GM19455 (cell line): ENCODE measurements around the gene LYZL4.

ENCODE experiments used
- ATAC-seq: cut with Tn5 transposase; IDR thresholded peaks from one replicate; pipeline ENCODE4 v1.9.1; 2021; ENCODE audit not compliant: unreplicated experiment

LYZL4 gene

DNA sequence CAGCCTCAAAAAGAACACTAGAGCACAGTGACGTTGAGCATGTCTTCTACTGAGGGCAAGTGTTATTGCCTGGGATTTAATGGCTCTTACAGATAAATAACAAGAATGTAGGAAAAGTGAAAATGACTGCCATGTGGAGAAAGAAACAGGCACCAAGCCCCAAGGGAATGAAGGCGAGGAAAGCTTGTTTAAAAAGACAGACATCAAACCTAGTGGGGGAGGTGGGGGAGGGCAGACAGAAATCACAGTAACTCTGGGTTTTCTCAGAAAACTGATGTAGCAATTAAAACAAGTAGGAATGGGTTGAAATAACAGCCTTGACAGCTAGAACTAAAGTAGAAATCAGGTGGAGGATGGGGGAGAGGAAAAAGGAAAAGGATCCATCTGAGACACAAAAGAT is 18.4 kb upstream of the LYZL4 start:
- no peak for ATAC-seq

DNA sequence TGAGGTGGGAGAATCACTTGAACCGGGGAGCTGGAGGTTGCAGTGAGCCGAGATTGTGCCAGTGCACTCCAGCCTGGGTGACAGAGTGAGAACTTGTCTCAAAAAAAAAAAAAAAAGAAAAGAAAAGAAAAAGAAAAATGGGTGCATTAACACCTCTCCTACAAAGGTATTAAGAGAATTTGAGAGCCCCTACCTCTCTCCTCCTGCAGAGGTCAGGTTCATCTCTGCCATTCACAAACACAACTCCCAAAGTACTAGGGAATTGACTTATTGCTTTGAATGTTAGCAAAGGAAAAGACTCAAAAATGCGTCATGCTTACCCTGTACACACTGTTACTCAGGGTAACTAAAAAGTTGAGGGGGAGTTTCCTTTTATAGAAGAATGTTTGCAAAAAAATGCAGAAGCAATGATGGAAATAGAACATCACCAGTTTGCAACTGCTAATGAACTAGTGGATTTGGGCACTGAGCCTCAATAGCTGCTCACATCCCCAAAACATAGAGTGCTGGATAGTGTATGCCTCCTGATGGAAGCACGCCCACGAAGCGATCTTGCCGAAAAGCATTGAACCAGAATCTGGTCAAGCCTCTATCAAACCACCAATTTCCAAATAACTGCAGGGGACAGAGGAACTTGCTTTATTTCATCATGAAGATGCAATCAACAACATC is 15.5 kb upstream of the LYZL4 start:
- no peak for ATAC-seq

DNA sequence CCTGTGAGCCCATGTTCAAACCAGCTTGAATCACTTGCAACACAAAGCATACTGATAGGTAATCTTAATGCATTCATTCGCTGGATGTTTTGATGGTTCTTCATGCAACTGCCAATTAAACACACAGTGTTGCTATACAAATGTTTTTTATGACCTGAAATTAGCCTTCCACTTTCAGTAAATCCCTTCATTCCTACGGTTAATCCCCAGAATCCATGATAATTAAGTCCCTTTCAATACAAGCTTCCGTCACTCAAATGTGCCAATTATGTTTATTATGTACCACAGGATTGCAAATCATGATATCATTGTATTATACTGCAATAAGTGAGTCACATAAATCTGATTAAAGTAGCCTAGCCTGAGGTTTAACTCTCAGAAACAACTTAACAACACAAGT is 14.5 kb upstream of the LYZL4 start:
- no peak for ATAC-seq

DNA sequence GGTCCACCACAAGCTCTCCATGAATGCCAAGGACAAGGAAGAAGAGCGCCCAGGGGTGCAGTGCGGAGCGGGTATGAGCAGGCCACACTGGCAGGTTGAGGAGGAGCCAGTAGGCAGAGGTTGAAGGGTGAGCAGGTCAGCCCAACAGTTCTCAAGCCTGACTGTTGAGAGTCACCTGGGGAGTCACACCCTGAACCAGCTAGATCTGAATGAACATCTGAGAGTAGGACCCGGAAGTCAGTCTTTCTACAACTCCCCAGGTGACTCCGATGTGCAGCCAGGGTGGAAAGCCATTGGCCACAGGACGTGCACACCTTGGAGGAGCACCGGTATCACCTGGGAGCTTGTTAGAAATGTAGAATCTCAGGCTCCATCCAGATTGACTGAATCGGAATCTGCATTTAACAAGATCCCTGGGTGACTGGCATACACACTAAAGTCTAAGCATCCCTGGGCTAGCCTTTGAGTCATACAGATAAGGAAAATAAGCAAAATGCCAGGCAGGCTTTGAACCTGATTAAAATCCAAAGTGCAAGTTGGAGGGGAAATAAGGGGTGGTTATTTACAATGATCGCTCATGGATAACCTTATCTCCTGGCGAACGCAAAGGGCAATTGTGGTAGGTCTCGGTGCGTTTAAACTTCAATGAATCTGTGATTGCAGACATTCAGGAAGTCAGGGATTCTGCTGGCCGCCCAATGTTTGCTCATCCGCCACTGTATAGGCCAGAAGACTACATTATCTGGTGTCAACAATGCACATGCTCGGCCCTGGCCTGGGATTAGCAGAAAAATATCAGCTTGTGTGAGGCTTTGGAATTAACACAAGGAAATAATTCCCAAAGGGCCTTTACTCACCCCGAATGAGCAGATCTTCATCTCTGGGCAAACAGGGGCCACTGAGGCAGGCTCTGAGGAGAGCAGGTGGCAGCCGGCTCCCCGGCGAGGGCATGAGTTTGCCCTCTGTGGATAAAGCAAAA is 11.7 kb upstream of the LYZL4 start:
- no peak for ATAC-seq

DNA sequence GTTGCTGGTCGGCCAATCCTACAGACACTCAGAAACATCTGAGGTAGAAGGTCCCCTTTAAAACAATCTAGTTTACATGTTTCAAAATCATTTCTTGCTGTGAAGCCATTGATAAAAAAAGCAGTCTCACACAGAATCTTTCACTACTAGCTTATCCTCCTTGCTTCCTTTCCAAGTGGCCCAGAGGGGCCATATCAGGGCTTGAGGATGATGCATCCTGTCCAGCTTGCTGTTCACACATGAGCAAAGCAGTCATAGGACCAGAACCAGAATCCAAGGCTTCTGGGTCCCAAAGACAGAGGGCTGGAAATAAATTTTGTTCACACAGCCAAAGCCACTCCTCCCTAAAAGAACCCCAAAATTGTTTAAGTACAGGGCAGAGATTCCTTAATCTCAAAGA is 9.2 kb upstream of the LYZL4 start:
- ATAC-seq: no peak

DNA sequence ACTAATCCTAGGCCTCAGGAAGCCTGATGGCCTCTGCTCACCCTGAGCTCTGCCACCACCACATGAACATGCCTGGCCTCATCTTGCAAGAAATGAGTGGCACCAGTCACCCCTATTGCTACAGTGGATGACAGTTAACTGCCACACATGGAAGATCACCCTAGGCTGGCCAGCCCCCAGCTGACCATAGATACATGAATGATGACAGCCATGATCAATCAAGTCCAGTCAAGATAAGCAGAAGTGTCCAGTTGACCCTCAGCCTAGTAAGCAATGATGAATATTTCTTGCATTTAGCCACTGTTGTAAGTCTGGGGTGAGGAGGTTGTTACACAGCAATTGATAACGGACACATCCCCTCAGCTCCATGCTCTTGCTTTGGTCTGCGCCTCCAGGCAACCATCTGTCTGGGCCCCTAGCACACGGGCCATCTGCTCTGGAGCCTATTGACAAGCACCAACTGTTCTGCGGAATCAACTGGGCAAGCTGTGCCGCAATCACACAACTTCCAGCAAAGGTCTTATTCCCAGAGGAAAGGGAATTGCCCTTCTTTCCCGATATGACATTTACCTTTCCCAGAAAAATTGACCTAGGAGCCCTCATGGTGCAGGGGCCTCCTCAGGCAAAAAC is 2.2 kb upstream of the LYZL4 start:
- ATAC-seq: no peak

DNA sequence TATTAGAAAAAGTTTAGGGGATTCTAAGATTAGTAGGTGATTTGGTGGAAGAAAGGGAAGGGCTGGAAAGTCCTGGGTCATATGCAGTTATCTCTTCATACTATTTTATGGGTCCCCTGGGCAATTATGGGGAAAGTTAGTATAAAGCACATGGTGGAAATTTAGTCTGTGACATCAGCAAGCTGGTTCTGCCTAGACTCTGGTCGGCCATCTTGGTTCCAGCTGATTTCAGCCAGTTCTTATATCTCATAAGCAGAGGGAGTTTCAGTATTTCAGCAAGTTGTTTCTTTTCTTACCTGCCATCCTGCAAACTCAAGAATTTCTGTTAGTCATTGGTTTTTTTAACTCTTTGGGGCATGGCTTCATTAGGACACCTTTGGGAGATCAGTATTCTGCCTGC is 1.0 kb upstream of the LYZL4 start:
- no peak for ATAC-seq

DNA sequence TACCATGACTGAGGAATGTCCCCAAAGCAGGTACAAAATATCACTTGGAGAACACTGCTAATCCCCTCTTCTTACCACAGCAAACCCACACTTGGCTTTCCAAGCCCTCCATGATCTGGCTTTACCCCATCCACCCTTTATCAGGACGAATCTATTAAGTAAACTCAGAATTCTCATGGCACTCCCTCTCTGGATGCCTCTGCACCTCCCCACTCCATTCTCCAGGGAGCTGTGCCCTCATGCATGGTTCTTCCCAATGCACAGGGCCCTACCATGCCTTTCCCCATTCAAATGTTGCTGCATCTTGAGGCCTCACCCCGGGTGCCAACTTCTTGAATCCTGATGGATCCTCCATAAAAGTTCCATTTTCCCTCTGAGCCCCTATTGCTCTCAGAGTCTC is 2.3 kb downstream of the LYZL4 start:
- no peak for ATAC-seq

DNA sequence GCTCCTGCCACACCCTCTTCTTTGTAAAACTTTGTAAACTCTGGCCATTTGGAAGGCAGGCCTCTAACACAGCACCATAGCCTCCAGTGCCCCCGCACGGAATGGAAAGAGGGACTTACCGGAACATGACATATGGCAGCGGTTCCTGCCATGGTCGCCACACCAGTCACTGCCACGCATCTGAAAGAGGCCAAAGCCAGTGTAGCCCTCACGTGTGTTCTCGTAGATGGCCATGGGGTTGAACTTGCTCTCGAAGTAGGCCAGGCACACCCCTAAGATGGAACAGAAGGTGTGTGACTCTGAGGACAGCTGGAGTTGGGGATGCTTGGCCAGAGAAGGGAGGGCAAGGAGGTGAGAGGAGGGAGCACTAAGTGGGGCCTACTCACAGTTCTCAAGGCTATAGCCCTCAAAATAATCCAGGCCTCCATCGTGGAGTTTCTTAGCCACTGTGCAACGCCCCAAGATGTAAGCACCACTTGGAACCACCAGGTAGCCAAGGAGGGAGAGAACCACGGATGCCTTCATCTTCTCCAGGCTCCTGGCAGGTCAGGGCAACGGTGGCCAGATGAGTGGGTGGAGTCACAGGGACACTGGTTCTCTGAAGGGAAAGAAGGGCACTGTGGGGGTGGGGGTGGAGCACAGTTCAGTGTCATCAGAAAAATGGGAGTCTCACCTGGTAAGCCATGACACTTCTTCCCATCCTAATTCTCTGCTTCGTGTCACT is 3.5 kb downstream of the LYZL4 start:
- no peak for ATAC-seq

DNA sequence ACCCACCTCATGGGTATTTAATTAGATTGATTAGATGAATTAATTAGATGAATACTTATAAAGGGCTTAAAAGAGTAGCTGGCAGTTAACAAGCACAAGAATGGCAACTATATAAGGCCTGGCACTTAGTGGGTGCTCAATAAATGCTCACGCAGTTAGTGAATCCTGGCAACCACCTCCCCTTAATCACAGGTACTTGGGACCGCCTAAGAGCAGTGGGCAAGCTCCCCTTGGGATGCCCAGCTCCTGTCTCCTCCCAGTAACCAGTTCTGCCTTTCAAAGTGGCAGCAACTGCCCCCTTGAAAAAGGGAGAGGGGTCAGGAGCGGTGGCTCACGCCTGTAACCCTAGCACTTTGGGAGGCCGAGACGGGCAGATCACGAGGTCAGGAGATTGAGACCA is 4.6 kb downstream of the LYZL4 start:
- ATAC-seq: no peak

DNA sequence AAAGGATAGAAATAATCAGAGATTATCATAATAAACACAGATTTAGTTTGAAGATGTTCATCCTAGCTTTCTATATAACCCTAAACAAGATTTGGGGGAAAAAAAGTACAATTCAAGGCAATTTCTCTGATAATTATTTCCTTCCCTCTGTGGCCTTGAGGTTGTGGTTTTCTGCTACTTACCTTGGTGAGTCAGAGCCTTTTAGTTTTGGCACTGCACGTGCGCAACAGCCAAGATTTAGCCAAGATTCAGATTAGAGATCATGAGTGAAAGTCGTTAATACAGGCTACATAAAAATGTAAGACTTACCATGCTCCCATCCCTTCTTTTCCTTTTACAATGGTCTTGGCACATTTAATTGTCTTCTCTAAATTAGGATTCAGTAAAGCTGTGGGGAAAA is 6.7 kb downstream of the LYZL4 start:
- no peak for ATAC-seq

DNA sequence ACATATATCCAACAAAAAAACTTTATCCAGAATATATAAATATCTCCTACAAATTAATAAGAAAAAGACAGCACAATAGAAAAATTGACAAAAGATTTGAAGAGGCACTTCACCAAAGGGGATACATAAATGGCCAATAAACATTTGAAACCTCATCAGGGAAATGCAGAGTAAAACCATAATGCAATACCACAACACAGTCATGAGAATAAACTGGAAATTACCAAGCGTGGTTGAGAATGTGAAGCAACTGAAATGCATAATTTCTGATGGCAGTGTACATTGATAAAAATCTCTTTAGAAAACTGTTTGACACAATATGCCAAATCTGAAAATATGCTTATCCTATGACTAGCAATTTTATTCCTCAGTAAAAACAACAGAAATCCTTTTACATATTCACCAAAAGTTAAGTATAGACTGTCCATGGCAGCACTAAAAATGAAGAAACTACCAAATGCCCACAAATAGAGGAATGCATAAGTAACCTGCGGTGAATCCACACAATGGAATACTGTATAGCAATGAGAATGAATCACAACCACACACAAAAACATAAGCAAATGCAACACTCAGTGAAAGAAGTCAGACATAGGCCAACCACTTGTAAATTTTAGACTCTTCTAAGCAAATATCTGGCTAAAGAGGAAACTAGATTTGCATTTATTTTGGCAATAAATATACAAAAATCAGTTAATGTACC is 7.9 kb downstream of the LYZL4 start:
- ATAC-seq: no peak

DNA sequence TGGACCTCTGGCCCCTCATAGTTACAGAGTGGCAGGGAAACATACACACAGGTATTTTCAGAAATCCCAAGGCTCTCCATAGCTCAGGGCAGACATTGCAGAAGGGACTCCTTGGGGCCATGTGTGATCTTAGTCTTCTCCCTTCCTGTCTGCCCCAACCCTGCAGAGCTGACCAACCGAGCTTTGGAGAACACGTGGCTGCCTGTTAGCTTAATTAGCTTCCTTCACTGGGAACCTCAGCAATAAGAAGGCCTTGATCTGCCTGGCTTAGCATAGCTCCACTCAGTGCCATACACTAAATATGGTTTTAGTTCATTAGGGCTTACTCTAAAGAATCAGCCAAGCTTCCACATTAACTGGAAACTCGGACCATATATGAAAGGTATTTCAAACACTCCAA is 12.3 kb downstream of the LYZL4 start:
- no peak for ATAC-seq

DNA sequence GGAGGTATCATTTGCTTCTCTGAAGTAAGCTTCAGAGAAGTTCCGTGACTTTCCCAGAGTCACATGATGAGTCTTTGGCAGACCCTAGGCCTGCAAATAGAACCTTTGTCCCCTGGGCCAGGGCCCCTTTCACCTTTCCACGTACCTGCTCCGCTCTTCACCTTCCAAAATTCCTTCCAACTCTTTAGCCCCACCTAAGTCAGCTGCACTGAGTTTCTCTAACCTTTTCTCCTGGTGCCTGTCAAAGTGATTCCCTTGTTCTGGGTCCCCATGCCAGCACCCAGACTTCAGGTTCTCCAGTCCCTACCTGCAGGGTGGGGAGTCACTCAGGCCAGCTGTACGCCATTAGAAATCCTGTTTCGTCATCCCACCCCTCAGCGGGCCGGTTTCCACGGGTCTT is 12.8 kb downstream of the LYZL4 start:
- no peak for ATAC-seq

DNA sequence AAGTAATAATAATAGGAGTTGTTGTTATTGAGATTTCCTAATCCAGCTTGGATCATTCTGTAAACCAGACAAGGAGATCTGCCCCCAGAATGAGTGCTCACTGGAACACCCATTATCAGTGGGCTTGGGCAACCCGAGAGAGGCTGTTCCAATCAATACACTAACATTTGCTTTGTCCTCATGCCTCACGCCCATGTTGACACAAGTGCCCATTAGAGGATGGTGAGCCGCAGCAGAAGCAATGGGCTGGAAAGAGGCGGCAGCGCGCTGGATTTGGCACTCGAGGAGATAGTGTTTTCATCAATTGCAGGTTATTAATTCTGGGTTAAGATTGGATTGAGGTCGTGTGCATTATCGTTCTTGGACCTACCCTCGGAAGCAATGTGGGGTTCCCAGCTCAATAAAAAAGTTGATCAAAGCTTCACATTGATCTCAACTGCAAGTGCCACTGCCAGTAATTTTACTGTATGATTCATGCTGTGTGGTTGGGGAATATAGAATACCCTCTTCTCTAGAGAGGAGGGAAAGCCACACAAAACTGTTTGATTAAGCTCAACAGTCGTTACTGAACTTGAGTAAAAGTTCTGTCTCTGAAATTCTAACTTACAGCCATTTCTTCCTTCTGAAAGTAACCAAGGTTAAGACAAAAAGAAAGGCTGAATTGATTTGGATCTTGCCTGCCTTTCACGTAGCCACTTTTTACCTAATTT is 15.7 kb downstream of the LYZL4 start:
- ATAC-seq: no peak

DNA sequence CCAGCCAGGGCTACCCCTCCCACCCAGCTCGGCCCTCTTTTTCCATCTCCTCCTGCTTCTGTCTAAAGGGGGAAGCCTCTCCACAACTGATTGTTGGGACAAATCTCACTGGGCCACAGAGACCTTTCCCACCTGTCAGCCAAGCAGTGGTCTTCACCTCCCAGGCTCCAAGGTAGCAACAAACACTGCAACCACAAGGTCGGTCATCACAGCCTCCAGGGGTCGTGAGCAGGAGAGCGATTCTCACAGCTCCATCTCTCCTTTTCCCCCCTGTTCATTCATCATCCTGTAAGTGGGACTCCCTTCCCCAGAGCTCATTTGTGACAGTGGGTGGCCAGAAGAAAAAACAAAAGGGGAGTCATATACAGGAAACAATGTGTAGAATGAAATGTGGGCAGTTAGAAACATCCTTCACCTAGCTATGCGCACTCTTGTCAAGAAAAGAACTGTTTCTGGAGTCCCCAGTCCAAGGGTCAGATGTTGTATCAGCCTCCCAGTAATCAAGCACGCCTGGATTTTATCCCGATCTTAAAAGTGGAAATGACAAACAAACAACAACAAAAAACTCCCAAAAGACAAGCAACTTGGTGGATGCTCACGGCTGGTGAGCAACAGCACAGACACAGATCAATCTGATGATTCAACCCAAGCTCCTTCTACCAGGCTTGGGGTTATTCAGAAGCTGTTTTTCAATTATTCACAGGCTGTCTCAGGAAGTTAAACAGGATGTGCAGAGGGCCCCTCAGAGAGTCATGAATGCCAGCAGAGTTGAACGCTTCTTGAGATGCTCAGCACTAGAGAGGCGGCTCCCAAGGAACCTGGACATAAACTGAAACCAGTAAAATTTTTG is 22.4 kb downstream of the LYZL4 start:
- no peak for ATAC-seq

DNA sequence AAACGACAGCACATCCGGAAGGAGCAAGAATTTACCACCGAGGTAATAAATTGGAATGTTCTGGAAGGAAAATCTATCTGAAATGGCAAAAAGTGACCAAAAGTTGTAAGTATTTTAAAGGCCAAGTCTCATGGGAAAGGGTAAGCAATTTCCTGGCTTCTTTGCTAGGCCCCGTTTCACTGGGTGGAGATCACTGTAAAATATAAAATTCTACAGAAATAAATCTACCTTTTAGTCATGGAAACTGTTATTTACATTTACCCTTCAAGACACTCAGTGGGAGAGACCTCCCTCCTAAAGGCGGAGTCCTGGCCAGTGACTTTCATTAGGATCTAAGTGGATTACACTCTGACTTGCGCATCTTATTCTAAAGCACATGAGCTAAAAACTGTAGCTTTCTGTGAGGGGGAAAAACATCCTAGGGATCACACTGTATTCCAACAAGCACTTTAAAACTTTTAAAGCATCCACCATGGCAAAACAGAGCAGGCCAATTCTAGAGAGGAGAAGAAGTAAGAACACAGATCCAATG is 28.8 kb downstream of the LYZL4 start:
- ATAC-seq: no peak

DNA sequence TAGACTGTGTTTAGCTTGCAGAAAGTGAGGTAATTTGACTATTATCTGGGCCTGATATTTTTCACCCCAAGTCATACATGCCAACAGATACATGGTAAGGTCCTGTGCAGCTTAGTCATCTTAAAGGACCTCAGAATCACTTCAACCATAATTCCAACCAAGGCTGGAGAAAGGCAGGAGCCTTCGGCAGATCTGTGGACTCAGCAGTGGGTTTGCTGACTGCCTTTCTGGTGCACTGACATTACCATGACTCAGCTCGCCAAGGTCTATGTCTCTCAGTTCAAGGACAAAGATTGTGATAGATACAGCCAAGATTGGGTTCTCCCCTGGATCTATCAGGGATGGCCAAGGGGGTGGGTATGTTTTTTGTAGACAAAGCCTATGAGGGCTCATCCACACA is 32.7 kb downstream of the LYZL4 start:
- no peak for ATAC-seq

DNA sequence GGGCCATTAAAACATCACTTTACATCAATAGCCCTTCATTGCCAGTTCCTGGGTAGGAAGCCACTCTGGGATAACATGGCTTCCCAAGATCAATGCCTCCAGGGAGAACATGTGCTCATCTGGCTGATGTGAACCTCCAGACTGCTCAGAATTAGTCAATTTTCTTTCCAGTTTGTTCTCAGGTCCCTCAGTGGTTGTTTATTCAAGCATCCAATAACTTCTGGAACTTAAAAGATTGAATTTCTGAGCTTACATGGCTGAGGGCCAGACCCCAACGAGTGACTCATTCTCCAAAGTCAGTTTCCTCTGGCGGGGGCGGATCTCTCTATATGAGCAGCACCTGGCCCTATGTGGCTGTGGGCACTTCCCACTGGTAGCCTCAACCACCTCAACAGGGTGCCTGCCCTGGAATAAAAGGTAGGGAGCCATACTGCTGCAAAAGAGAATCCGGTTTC is 34.0 kb downstream of the LYZL4 start:
- ATAC-seq: no peak
